ENCODE results near the gene GHR.
A peak's percentile ranks its signal among the peaks of the same experiment; 100 is the strongest.

The GHR gene

GRCh38 chr5:42740920-42741319 lies 317.7 kb downstream of the GHR start:
- TF ChIP-seq, protein P1, sequence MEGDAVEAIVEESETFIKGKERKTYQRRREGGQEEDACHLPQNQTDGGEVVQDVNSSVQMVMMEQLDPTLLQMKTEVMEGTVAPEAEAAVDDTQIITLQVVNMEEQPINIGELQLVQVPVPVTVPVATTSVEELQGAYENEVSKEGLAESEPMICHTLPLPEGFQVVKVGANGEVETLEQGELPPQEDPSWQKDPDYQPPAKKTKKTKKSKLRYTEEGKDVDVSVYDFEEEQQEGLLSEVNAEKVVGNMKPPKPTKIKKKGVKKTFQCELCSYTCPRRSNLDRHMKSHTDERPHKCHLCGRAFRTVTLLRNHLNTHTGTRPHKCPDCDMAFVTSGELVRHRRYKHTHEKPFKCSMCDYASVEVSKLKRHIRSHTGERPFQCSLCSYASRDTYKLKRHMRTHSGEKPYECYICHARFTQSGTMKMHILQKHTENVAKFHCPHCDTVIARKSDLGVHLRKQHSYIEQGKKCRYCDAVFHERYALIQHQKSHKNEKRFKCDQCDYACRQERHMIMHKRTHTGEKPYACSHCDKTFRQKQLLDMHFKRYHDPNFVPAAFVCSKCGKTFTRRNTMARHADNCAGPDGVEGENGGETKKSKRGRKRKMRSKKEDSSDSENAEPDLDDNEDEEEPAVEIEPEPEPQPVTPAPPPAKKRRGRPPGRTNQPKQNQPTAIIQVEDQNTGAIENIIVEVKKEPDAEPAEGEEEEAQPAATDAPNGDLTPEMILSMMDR (IDR thresholded peaks at IDR 0.05): no peak
- H3K27ac Mint-ChIP-seq: no peak overlapping the region
- DNase-seq: no peak
- no peak overlapping the region for H3K4me3 Mint-ChIP-seq
- no peaks in the 10 kb centered on the region for H3K27me3 Mint-ChIP-seq (ENCODE audit: low read depth, poor library complexity)
- H3K4me1 Mint-ChIP-seq: no peaks in the 10 kb centered on the region
- peaks cover 26% of the 10 kb centered on the region for H3K9me3 Mint-ChIP-seq
- H3K36me3 Mint-ChIP-seq (ENCODE audit: low read depth): no peaks in the 10 kb centered on the region

GRCh38 chr5:42745426-42745825 lies 322.2 kb downstream of the GHR start:
- H3K4me3 Mint-ChIP-seq: no peak overlapping the region
- no peak overlapping the region for H3K27ac Mint-ChIP-seq
- no peaks in the 10 kb centered on the region for H3K27me3 Mint-ChIP-seq (ENCODE audit: low read depth, poor library complexity)
- TF ChIP-seq, protein P1 (IDR thresholded peaks at IDR 0.05): peak; percentile 20
- H3K36me3 Mint-ChIP-seq (ENCODE audit: low read depth): no peaks in the 10 kb centered on the region
- DNase-seq: peak; percentile 16
- H3K4me1 Mint-ChIP-seq: no peaks in the 10 kb centered on the region
- peaks cover 19% of the 10 kb centered on the region for H3K9me3 Mint-ChIP-seq

DNA sequence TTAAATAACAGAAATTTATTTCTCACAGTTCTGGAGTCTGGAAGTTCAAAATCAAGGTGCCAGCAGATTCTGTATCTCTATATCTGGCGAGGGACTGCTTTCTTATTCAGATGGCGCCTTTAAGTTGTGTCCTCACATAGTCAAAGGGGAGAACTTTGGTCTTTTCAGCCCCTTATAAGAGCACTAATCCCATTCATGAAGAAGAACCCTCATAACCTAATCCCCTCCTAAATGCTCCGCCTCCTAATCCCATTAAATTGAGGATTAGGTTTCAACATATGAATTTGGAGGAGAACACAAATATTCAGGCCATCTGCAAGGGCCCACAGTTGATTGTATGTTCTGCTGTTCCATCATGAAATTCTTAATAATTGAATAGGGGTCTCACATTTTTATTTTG lies 322.6 kb downstream of the GHR start:
- TF ChIP-seq, protein P1 (IDR thresholded peaks at IDR 0.05): no peak
- no peak for DNase-seq
- no peak overlapping the region for H3K4me3 Mint-ChIP-seq

DNA sequence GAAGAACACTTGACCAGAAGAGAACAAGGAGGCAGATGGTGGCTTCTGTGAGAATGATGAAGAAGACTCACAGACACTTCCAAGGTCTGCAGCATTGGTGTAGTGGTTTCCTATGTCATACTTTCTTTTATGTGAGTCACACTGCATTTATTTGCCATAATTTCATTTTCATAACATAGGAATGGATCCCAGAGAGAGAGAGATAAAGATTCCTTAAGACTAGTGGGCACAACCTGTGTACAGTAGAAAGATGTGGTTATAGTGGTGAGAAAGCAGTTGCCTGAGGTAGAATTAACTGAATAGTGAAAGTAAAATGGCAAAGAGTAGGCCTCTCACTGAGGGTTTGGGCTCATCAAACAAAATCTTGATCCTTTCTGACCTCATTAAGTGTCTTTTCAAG lies 325.8 kb downstream of the GHR start:
- no peak overlapping the region for H3K27ac Mint-ChIP-seq
- no peaks in the 10 kb centered on the region for H3K9me3 Mint-ChIP-seq
- no peaks in the 10 kb centered on the region for H3K36me3 Mint-ChIP-seq (ENCODE audit: low read depth)
- no peaks in the 10 kb centered on the region for H3K4me1 Mint-ChIP-seq
- H3K27me3 Mint-ChIP-seq (ENCODE audit: low read depth, poor library complexity): peaks cover 3% of the 10 kb centered on the region
- TF ChIP-seq, protein P1 (IDR thresholded peaks at IDR 0.05): no peak
- no peak overlapping the region for H3K4me3 Mint-ChIP-seq
- DNase-seq: no peak

More for the DNA sequence above, 322.6 kb downstream of the GHR start:
- H3K27me3 Mint-ChIP-seq (ENCODE audit: low read depth, poor library complexity): no peaks in the 10 kb centered on the region
- peaks cover 18% of the 10 kb centered on the region for H3K9me3 Mint-ChIP-seq
- H3K4me1 Mint-ChIP-seq: no peaks in the 10 kb centered on the region
- H3K27ac Mint-ChIP-seq: no peak overlapping the region
- H3K36me3 Mint-ChIP-seq (ENCODE audit: low read depth): no peaks in the 10 kb centered on the region

DNA sequence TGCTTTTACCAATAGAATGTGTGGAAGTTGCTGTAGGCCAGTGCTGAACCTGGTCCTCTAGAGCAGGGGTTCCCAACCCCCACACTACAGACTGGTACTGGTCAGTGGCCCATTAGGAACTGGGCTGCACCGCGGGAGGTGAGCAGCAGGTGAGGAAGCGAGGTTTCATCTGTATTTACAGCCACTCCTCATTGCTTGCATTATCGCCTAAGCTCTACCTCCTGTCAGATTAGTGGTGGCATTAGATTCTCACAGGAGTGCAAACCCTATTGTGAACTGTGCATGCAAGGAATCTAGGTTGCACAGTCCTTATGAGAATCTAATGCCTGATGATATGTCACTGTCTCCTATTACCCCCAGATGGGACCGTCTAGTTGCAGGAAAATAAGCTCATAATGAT lies 327.3 kb downstream of the GHR start:
- DNase-seq: no peak
- TF ChIP-seq, protein P1 (IDR thresholded peaks at IDR 0.05): no peak
- Mint-ChIP-seq H3K4me1 (no peaks in the 10 kb centered on the region), H3K4me3 (no peak overlapping the region), H3K27me3 (ENCODE audit: low read depth, poor library complexity) (peaks cover 3% of the 10 kb centered on the region), H3K27ac (no peak overlapping the region), H3K9me3 (no peaks in the 10 kb centered on the region), H3K36me3 (ENCODE audit: low read depth) (no peaks in the 10 kb centered on the region)

- Mint-ChIP-seq H3K4me3 (no peak overlapping the region), H3K4me1 (no peaks in the 10 kb centered on the region), H3K9me3 (no peaks in the 10 kb centered on the region), H3K36me3 (ENCODE audit: low read depth) (no peaks in the 10 kb centered on the region), H3K27ac (no peak overlapping the region), H3K27me3 (ENCODE audit: low read depth, poor library complexity) (peaks cover 3% of the 10 kb centered on the region)
- TF ChIP-seq, protein P1 (IDR thresholded peaks at IDR 0.05): no peak
- DNase-seq: no peak
These were observed 327.8 kb downstream of the GHR start for GRCh38 chr5:42751044-42751443.

All from nephron progenitor cell (in vitro differentiated cells).